Right lobe of liver (tissue), 4 donors: ENCODE results near the gene GSTA4.

Experiments
- POLR2A ChIP-seq: fragments of 450-650 bp; IDR thresholded peaks from one replicate; pipeline ENCODE4 v1.6.1; 2017; ENCODE audit warnings: antibody characterized with exemption, mild to moderate bottlenecking
- TF ChIP-seq, protein P1 (sequence below), 4 donors: fragments of 200-600 bp in 3 of 4; fragments of 450-650 bp in 1 of 4; IDR thresholded peaks; one replicate each; pipeline versions ENCODE4 v1.5.1 to v1.8.0; 2016 to 2022; ENCODE audit warnings: antibody characterized with exemption in 4 of 4, mild to moderate bottlenecking in 2 of 4
- donor health status: DM: no; HTN: no; CAD: no.
- donor health status: DM: no; HTN: no; CAD: no.
- donor health status: DM: no; HTN: yes; CAD: no.

DNA sequence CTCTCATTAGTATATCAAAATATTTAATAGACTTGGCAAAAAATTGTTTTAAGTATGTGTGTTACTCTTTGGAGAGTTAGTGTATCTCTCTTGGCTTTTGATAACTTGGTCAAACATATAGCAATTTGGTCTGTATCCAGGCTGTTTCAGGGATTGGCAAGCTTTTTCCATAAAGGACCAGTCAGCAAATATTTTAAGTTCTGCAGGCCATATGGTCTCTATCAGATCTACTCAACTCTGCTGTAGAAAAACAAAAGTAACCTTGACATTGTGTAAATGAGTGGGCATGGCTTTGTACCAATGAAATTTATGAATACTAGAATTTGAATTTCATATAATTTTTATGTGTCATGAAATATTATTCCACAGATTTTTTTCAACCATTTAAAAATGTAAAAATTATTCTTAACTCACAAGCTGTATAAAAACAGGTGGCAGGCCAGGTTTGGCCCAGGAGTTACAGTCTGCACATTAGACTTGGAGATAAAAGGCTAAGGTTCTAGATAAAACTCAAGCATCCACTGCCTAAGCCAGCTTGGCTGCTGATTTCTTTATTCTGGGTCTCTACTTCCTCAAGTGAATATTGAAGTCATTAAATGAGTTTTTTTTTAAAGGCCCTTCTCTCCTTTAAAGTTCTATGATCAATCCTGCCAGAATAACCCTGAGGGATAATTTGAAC is 13.7 kb downstream of the GSTA4 start:
- TF ChIP-seq, protein P1, sequence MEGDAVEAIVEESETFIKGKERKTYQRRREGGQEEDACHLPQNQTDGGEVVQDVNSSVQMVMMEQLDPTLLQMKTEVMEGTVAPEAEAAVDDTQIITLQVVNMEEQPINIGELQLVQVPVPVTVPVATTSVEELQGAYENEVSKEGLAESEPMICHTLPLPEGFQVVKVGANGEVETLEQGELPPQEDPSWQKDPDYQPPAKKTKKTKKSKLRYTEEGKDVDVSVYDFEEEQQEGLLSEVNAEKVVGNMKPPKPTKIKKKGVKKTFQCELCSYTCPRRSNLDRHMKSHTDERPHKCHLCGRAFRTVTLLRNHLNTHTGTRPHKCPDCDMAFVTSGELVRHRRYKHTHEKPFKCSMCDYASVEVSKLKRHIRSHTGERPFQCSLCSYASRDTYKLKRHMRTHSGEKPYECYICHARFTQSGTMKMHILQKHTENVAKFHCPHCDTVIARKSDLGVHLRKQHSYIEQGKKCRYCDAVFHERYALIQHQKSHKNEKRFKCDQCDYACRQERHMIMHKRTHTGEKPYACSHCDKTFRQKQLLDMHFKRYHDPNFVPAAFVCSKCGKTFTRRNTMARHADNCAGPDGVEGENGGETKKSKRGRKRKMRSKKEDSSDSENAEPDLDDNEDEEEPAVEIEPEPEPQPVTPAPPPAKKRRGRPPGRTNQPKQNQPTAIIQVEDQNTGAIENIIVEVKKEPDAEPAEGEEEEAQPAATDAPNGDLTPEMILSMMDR (IDR thresholded peaks at IDR 0.05) = no peak
- no peak for TF ChIP-seq POLR2A
